ENCODE measurements around the gene SH3RF3. TPM values are rescaled to one million over a fixed set of nuclear protein-coding genes. Genes with fewer than 3 reads are reported as not detected.

SH3RF3 gene
- total RNA-seq, 1 experiment from 2014 or later: 0.82 TPM

DNA sequence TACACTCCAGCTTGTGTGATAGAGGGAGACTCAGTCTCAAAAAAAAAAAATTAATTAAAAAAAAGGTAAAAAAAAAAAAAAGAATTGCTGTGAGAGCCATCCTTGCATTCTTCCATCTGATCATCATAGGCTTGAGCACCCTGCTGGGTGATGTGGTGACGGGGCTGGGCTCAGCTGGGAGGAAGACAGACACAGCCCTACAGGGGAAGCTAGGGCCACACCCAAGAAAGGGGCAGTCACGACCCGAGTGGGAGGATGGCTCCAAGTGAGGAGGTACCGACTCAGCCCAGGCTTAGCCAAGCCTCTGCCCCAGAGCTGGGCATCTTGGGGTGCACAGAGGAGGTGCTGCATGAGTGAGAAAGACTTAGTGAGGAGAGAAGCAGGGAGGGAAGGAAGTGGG lies 165.5 kb downstream of the SH3RF3 start:
- Histone ChIP-seq H3K9me3 (no peaks in the 10 kb centered on the region), H3K27me3 (no peaks in the 10 kb centered on the region), H3K36me3 (no peaks in the 10 kb centered on the region), H3K4me3 (no peak overlapping the region)
- no peak for DNase-seq

DNA sequence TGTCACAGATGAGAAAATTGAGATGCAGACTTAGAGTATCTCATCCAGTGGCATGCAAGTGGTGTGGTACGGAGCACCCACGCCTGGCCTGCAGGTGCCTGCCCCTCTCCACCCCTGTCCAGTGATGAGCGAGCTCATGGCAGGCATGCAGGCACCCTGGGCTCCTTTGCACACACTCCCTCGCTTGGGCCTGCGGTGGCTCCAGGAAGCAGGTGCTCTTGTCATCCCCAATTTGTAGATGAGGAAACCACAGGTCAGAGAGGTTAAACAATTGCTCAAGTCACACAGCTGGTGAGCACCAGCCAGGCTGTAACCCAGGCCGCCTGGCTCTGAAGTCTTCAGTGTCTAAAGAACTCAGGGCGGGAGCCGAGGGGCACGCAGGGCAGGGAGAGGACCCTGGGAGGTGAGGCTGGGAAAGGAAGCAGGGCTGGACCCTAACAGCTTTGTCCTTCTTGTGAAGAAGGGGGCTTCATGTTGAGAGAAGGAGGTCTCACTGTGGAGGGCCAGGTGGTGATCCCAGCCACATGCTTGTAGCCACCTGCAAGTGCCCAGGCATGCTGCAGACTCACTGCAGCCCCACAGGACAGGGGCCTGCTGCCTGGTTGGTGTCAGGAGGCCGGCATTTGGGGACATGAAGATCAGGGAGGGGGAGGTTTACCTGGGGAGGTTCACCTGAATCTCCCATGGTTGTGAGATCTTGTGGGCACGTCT lies 166.2 kb downstream of the SH3RF3 start:
- Histone ChIP-seq H3K4me3 (no peak overlapping the region), H3K36me3 (no peaks in the 10 kb centered on the region), H3K9me3 (no peaks in the 10 kb centered on the region), H3K27me3 (no peaks in the 10 kb centered on the region)
- no peak for DNase-seq

DNA sequence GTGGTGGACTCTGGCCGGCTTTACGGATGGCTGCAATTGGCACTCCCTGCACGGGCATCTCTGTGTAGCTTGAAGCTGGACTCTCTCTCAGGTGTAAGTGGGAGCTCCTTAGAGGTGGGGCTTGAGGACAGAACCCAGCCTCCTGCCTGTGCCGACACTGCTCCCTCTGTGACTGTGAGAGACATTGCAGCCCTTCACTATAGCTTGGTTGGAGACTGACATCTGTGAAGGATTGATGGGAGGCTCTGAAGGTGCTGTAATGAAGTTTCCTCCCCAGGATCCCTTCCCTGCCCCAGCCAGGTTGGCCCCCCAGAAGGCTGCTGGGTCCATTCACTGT lies 166.7 kb downstream of the SH3RF3 start:
- Histone ChIP-seq H3K27me3 (no peaks in the 10 kb centered on the region), H3K9me3 (no peaks in the 10 kb centered on the region), H3K36me3 (no peaks in the 10 kb centered on the region), H3K4me3 (no peak overlapping the region)
- DNase-seq: no peak

DNA sequence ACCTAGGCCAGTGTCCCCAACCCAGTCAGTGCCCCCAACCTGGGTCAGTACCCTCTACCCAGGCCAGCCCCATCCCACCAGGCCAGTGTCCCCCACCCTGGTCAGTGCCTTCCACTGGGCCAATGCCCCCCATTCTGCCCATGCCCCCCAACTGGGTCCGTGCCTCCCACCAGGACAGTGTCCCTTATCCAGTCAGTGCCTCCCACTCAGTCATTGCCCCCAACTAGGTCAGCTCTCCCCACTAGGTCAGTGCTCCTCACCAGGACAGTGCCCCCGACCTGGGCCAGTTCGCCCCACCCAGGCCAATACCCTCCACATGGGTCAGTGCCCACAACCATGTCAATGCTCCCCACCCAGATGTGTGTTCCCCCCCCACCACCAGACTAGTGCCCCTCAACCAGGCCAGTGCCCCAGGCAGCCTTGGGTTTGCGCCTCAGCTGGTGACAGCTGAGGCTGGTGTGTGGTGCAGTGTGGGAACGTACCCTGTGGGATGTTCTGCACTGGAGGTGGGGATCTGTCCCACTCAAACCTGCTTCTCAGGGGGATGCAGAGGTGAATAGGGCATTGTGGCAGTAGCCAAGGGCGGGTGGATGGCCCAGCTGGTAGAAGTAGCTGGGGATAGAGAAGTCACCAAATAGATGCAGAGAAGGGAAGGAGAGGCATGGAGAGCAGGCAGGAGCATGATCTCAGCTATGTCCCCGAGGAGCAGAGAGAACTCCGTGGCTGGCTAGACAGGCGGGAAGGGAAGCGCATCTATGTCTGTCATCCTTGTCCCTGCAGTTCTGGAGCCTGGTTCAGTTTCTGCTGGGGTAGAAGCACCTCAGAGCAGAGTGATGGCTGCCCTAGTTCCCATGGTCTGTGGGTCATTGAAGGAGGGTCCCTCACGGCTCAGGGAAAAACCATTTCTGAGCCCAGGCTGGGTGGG lies 168.8 kb downstream of the SH3RF3 start:
- Histone ChIP-seq H3K36me3 (no peaks in the 10 kb centered on the region), H3K27me3 (no peaks in the 10 kb centered on the region), H3K4me3 (no peak overlapping the region), H3K9me3 (no peaks in the 10 kb centered on the region)
- no peak for DNase-seq

DNA sequence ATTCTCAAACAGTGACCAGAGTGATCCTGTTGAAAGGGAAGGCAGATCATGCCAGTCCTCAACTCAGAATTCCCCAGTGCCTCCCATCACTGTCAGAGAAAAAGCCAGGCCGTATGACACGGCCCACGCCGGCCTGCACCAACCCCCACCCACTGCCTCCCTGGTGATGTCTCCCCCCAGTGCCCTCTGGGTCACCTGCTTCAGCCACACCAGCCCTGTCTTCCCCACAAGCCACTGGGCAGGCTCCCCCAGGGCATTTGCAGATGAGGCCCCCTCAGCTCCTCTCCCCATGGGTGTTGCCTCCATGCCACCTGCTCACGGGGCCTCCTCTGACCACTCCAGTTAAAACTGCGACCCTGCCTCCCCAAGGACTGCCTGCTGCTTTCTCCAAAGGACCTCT lies 169.8 kb downstream of the SH3RF3 start:
- DNase-seq: no peak
- H3K27me3 ChIP-seq: no peaks in the 10 kb centered on the region

DNA sequence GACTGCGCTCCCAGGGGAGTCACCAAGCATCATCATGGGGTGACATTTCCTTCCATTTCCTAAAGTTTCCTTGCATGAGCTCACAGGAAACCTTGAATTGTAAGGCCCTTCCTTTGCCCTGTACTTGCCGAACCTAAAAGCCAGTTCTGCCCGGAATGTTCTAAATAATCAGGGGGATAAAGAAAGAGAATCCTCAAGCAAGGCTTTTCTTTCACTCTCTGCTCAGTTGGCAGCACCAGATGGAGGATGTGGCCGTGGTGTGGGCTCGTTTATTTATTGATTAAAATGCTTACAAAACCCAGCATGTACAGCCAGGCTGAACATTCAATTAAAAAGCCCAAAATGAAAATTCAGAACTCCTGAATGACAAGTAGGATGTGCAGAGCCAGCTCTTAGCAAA lies 170.5 kb downstream of the SH3RF3 start:
- H3K4me3 ChIP-seq: no peak overlapping the region
- H3K27me3 ChIP-seq: no peaks in the 10 kb centered on the region
- H3K9me3 ChIP-seq: no peaks in the 10 kb centered on the region
- H3K36me3 ChIP-seq: no peaks in the 10 kb centered on the region
- DNase-seq: no peak

More for the DNA sequence above, 169.8 kb downstream of the SH3RF3 start:
- no peak overlapping the region for H3K4me3 ChIP-seq
- no peaks in the 10 kb centered on the region for H3K9me3 ChIP-seq
- H3K36me3 ChIP-seq: no peaks in the 10 kb centered on the region

DNA sequence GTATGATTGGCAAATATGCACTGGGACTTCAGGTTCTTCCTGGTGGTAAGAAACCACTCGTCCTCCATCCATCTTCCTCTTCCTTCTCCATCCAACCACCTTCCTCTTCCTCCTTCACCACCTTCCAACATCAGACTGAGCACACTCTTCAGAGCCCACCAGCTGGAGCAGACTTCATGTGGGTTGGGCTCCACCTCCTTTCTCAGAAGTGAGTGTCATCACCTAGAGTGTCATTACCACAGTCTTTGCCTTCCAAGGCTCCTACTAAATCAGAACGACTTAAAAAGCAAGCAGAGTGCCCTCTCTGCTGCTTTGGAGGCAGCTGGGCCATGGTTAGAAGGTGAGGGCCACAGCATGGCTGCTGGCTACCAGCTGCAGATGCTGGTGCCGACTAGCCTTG lies 171.6 kb downstream of the SH3RF3 start:
- DNase-seq: no peak
- Histone ChIP-seq H3K27me3 (no peaks in the 10 kb centered on the region), H3K9me3 (no peaks in the 10 kb centered on the region), H3K36me3 (no peaks in the 10 kb centered on the region), H3K4me3 (no peak overlapping the region)

DNA sequence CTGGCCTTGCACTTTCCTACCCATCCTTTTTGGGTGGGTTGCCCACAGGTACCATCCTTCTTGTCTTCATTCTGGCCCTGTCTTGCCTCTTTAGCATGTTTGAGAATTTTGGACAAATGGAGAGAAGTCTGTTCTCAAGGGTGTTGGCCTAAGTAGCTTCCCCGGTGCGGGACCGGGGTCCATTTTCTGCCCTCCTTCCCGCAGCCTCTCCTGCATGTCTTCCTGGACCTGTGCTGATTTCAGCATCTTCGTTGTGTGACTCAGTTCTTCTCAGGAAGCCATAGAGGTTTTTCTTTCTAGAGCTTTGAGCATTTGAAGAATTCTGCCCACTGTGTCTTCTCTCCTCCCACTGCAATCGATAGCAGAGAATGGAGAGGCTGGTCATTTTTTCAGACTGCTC lies 172.7 kb downstream of the SH3RF3 start:
- DNase-seq: no peak
- Histone ChIP-seq H3K27me3 (no peaks in the 10 kb centered on the region), H3K9me3 (no peaks in the 10 kb centered on the region), H3K4me3 (no peak overlapping the region), H3K36me3 (no peaks in the 10 kb centered on the region)

DNA sequence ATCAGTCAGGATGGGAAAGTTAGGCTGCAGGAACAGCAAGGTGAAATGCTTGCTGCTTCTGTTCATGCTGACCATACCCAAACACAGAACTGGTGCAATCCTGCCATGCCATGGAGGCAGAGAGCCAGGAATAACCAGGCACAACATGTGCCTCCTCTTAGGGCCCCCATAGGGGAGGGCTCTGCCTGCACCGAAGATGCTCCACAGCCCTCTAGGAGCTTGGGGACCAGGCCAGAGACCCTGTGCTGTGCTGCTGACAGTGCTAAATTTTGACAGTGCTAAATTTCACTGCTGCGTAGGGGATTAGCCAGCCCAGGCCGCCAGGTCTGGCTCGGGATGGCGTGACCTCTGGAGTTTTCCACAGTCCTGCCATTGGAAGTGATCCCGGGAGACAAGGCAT lies 173.3 kb downstream of the SH3RF3 start:
- Histone ChIP-seq H3K9me3 (no peaks in the 10 kb centered on the region), H3K36me3 (no peaks in the 10 kb centered on the region), H3K4me3 (no peak overlapping the region), H3K27me3 (no peaks in the 10 kb centered on the region)
- DNase-seq: no peak

DNA sequence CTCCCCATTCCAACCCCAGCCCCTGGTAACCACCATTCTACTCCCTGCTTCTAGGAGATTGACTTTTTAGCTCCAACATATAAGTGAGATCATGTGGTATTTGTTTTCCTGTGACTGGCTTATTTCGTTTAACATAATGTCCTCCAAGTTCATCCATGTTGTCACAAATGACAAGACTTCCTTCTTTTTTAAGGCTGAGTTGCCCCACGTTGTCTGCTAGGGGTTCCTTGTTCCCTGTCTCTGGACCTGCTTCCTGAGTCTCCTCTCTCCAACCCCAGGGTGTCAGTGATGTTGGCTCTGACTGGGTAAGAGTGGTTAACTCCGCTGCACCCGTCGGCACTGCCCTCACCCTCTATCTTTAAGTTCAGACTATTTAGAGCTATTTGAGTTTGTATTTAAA lies 175.2 kb downstream of the SH3RF3 start:
- no peaks in the 10 kb centered on the region for H3K9me3 ChIP-seq
- no peak overlapping the region for H3K4me3 ChIP-seq
- H3K27me3 ChIP-seq: no peaks in the 10 kb centered on the region
- DNase-seq: no peak
- H3K36me3 ChIP-seq: no peaks in the 10 kb centered on the region

DNA sequence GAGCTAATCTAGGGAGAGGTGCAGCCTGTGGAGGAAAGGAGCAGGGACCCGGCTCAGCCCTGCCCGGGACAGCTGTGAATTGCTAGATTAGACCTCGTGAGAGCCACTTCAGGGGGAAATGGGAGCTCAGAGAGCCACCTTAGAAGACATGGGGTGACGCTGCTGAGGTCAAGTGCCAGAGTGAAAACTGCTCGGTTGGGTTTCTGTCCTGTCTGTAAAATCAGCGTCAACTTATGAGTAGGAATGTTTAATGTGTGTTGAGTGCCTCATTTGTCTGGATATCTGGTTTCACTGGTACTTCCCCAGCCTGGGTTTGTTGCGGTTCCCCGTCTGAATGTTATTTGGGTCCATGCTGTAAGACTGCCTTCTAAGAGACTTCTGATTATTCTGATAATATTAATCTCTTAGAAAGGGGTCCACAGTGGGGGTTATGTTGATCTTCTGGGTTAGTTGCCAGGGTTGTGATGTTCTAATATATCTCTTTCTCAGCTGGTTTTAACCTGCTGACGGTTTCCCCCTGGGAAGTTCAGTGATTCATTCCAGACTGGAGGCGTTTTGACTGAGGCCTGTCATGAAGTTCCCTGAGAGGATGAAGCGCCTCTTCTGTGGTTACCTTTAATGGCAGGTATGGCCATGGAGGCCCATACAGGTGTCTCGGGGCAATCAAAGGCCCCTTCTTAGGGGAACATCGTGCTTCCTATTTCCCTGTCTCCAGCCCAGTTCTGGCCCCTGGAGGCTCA lies 175.9 kb downstream of the SH3RF3 start:
- Histone ChIP-seq H3K27me3 (no peaks in the 10 kb centered on the region), H3K9me3 (no peaks in the 10 kb centered on the region), H3K36me3 (no peaks in the 10 kb centered on the region), H3K4me3 (no peak overlapping the region)
- DNase-seq: no peak

DNA sequence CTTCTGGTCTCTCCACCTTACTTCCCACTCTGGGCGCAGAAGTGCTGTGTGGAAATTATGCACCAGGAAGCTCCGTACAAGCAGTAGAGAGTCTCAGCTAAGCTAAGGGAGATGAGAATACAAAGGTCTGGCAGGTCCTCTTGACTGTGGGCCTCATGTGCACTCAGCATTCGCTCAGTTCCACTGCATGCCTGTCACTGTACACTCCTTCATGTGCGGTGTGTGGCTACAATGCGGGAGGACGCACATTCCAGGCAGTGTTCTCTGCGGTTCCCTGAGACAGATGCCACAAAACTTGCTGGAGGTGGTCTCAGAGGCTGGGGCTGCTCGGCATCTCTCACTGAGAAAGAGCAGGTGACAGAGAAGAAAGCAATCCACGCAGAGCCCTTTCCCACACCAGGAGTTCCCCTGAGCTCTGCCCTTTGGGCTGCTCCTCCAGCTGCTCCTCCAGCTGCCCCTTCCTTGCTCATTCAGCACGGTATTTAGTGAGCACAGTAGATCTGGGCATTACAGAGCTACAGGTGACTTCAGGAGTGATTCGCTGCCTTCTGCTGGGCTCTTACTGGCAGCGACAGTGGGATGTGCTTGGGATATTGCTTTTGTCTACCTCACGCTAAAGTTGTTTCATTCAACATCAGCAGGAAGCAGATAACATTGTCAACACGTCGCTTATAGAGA lies 176.6 kb downstream of the SH3RF3 start:
- no peaks in the 10 kb centered on the region for H3K9me3 ChIP-seq
- no peak for DNase-seq
- no peaks in the 10 kb centered on the region for H3K36me3 ChIP-seq
- H3K4me3 ChIP-seq: no peak overlapping the region
- no peaks in the 10 kb centered on the region for H3K27me3 ChIP-seq

DNA sequence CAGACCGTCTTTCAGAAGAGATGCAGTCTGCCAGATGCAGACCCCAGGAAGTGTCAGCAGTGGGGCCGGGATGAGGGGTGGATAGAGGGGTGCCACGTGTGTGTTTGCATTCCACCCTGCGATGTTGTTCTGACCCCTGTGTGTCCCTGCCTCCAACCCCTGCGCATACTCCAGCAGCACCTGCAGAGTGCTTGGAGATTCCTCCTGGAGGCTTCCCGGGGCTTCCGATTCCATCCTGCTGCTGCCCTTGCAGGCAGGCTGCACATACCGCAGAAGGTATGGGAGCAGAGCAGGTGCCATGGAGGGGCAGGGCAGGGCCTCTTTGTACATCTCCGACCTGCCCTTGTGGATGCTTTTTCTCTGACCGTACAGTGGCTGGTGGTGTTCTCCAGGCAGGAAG lies 177.2 kb downstream of the SH3RF3 start:
- Histone ChIP-seq H3K4me3 (no peak overlapping the region), H3K36me3 (no peaks in the 10 kb centered on the region), H3K9me3 (no peaks in the 10 kb centered on the region), H3K27me3 (no peaks in the 10 kb centered on the region)
- no peak for DNase-seq

DNA sequence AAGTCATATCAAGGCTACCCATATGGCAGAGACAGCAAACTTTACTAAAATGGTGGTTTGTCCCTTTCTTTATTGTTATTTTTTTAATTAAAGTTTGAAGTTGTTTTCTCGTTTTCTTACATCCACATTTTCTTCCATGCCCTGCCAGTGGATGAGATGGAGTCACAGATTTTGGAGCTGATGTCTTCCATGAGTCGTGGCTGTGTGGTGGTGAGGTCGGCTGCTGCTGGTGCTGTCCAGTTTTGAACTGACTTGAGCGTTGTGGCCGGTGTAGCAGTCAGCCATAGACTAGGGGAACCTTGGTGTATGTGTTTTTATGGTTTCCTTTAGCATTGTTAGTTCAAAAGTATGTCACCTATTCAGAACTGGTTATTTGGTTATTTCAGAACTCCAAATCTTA lies 182.8 kb downstream of the SH3RF3 start:
- no peaks in the 10 kb centered on the region for H3K27me3 ChIP-seq
- no peaks in the 10 kb centered on the region for H3K9me3 ChIP-seq
- DNase-seq: no peak
- H3K4me3 ChIP-seq: no peak overlapping the region
- no peaks in the 10 kb centered on the region for H3K36me3 ChIP-seq

DNA sequence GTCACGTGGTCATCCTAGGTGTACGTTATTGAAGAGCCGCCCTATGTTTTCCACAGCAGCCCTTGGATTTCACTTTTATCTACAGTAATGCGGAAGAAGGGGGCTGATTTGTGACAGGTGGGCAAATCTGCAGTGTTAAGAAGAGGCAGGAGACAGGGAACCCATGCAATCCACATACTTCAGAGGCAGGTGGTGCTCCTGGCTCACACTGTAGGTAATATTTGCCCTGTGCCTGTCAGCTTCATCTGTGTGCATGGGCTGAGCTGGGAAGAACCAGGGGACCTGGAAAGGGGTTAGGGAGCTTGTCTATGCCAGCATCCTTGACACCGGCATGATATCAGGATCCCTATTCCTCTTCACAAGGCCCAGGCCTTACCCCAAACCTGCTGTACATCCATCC lies 183.9 kb downstream of the SH3RF3 start:
- H3K36me3 ChIP-seq: no peaks in the 10 kb centered on the region
- H3K9me3 ChIP-seq: no peaks in the 10 kb centered on the region
- DNase-seq: no peak
- no peak overlapping the region for H3K4me3 ChIP-seq
- no peaks in the 10 kb centered on the region for H3K27me3 ChIP-seq

DNA sequence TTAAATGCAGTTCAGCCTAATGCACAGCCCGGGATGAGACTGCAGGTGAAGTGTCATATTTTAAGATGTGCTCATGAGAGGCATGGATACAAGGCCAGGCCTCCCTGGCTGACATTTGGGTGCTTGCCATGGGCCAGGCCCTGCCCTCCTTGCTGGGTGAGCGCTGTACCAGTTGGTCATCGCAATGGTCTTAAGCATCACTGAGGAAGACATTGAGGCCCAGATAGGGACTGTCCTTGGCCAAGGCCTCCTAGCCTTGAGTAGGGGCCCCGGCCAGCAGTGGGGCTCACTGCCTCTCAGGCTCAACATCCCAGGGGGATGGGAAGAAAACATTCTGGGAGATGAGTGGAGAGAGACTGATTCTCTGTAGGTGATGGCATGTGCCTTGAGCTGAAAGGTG lies 184.3 kb downstream of the SH3RF3 start:
- Histone ChIP-seq H3K9me3 (no peaks in the 10 kb centered on the region), H3K36me3 (no peaks in the 10 kb centered on the region), H3K4me3 (no peak overlapping the region), H3K27me3 (no peaks in the 10 kb centered on the region)
- DNase-seq: no peak

DNA sequence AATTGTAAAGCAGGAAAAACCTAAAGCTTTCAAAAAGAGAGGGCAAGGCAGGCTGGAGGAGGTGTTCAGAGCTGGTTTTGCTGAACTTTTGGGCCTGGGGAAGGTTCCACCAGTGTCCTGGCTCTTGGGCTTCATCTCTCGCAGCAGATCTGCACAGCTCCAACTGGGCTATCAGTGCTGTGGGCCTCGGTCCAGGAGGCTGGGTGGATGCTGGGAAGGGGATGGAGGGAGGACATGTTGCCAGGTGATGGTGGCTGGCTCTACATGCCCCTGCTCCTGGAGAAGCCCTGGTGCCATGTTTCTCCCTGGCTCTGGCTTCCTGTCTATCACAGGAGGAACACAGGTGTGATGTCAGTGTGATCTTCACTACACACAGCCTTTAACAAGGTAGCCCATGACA lies 187.1 kb downstream of the SH3RF3 start:
- H3K27me3 ChIP-seq: no peaks in the 10 kb centered on the region
- no peaks in the 10 kb centered on the region for H3K9me3 ChIP-seq
- H3K36me3 ChIP-seq: no peaks in the 10 kb centered on the region
- H3K4me3 ChIP-seq: no peak overlapping the region
- DNase-seq: no peak

Data from MG63 (cell line).